BE2C (cell line): ENCODE results near the gene NLRP7.

Experiments used
- DNase-seq: peaks from one replicate; pipeline ENCODE4 v3.0.0-alpha.2; 2020
- H3K27me3 ChIP-seq: fragments of 250-450 bp; sonication (Bioruptor Pico); 2 replicates; pipeline ENCODE4 v1.5.1; 2020; ENCODE audit warnings: mild to moderate bottlenecking
- H3K36me3 ChIP-seq: fragments of 250-450 bp; sonication (Bioruptor Pico); 2 replicates; pipeline ENCODE4 v1.5.1; 2020; ENCODE audit warnings: mild to moderate bottlenecking
- H3K4me1 ChIP-seq: fragments of 250-450 bp; sonication (Bioruptor Pico); 2 replicates; pipeline ENCODE4 v1.5.1; 2020
- H3K4me3 ChIP-seq: 2 replicates; pipeline ENCODE4 v1.5.1; 2011; ENCODE audit warnings: low read depth, low read length
- H3K9me3 ChIP-seq: fragments of 250-450 bp; sonication (Bioruptor Pico); 2 replicates; pipeline ENCODE4 v1.5.1; 2020
- TF ChIP-seq, protein P1 (sequence below): IDR thresholded peaks from 2 replicates; pipeline ENCODE4 v1.5.1; 2012; ENCODE audit warnings: mild to moderate bottlenecking, low read depth, low read length

Gene NLRP7

DNA sequence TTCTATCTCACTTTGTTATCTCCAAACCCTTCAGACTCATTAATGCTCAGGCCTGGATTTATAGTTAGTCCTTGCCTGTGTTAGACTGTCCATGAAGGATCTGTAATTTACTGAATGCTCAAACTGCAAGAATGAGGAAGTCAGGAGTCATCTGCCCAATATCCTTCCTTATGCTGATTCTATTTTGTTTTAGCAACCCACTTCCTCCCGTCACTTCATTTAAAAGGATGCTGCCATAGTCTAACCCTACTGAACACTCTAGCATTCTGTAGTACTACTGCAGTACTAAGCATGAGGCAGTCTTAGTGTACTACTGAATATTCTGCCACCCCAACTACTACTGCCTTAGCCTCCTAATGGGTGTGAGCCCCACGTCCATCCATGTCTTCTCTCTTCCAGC, 71.8 kb downstream of the NLRP7 start:
- no peak for DNase-seq
- Histone ChIP-seq H3K36me3 (no peaks in the 10 kb centered on the region), H3K9me3 (no peaks in the 10 kb centered on the region), H3K4me3 (no peak overlapping the region), H3K4me1 (no peaks in the 10 kb centered on the region), H3K27me3 (peaks cover 30% of the 10 kb centered on the region)
- TF ChIP-seq, protein P1, sequence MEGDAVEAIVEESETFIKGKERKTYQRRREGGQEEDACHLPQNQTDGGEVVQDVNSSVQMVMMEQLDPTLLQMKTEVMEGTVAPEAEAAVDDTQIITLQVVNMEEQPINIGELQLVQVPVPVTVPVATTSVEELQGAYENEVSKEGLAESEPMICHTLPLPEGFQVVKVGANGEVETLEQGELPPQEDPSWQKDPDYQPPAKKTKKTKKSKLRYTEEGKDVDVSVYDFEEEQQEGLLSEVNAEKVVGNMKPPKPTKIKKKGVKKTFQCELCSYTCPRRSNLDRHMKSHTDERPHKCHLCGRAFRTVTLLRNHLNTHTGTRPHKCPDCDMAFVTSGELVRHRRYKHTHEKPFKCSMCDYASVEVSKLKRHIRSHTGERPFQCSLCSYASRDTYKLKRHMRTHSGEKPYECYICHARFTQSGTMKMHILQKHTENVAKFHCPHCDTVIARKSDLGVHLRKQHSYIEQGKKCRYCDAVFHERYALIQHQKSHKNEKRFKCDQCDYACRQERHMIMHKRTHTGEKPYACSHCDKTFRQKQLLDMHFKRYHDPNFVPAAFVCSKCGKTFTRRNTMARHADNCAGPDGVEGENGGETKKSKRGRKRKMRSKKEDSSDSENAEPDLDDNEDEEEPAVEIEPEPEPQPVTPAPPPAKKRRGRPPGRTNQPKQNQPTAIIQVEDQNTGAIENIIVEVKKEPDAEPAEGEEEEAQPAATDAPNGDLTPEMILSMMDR: no peak

DNA sequence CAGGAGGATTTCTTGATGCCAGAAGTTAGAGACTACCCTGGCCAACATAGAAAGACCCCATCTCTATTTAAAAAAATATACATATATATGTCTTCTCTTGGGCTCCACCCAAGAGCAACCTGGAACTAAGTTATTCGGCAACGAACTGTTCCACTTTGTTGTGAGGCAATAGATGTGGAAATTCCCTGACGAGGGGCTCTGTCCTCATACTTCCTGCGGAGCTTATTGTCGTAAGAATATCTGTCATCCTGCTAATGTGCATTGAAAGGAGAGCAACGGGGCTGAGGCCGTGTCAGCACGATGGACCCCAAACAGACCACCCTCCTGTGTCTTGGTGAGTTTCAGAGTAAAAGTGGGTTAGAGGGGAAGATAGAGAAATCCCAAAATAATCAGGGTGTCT, 73.3 kb downstream of the NLRP7 start, which contains the start of gene FCAR:
Gene FCAR (plus strand): TSS at position 246 of the 400 bp plus-strand sequence. CDS start 55 bp downstream, at position 301.
- DNase-seq: no peak
- Histone ChIP-seq H3K4me1 (no peaks in the 10 kb centered on the region), H3K36me3 (no peaks in the 10 kb centered on the region), H3K27me3 (peaks cover 30% of the 10 kb centered on the region), H3K4me3 (no peak within 1 kb of the TSS), H3K9me3 (no peaks in the 10 kb centered on the region)
- TF ChIP-seq, protein P1: no peak
